ENCODE data around the gene CDK14.

DNA sequence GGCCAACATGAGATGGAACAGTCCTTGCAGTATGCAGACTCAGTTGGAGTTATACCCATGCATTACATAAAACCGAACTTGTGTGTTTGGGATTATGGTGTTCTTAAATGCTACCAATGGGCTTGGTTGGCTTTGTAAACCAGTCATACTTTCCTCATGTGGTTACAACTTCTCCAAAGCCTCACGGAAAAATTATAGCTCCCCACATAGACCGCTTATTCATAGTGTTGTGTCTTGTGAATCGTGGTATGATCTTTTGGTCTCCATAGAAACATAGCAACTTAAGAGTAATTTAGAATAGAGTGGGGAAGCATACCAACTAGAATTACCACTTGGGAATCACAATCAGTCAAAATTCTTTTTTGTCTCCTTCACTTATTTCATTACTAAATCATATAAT is 555.8 kb downstream of the CDK14 start:
- no peak for TF ChIP-seq CTCF (IDR thresholded peaks at IDR 0.05)
- no peak for TF ChIP-seq EZH2 (IDR thresholded peaks at IDR 0.05)
- no peak for TF ChIP-seq EZH2phosphoT487 (IDR thresholded peaks at IDR 0.05)
